HG02870 (cell line): ENCODE results near the gene GINM1.
A peak's percentile ranks its signal among the peaks of the same experiment; 100 is the strongest.

Experiments
- ATAC-seq: cut with Tn5 transposase; IDR thresholded peaks from one replicate; pipeline ENCODE4 v1.9.1; 2021; ENCODE audit warnings: mild to moderate bottlenecking, moderate library complexity; ENCODE audit not compliant: unreplicated experiment

The GINM1 gene

DNA sequence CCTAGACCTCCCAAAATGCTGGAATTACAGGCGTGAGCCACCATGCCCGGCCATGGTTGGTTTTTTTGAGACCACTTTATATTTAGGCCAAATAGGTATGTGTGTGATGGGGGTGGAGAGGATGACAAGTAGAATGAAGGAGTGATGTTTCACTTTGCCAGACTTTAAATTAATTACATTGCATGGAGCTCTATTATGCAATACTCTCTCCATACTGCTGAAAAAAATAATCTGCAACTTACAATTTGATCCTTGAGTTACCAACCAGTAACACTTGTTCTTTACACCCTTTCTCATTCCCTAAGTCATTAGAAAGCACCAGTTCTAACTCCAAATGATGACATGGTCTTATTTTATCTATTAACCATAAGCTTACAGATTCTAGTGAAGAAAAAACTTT, 26.8 kb downstream of the GINM1 start:
- no peak for ATAC-seq

DNA sequence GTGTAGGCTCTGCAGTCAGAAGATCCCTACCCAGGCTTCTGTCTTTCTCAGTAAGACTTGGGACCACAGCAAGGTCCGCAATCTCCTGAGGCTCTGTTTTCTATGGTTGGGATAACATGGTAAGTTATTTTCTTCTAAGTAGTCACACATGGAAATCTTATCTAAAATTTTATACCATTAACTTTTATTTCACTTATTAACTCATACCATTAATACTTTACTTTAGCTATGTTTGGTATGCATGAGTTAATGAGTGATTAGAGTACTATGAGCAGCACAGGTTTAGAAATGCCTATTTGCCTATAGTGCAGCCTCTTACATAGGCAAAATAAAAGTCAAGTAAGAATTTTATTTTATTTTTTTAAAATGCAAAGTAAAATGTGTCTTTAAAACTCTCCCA, 27.2 kb downstream of the GINM1 start:
- no peak for ATAC-seq

DNA sequence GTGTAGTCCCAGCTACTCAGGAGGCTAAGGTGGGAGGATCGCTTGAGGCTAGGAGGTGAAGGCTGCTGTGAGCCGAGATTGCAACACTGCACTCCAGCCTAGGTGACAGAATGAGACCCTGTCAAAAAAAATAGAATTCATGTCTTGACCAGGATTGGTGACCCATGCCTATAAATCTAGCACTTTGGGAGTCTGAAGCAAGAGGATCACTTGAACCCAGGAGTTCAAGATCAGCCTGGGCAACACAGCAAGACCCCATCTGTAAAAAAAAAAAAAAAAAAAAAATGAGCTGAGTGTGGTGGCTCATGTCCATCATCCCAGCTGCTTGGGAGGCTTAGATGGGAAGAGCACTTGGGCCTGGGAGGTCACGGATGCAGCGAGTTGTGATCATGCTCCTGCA, 34.3 kb downstream of the GINM1 start:
- ATAC-seq: no peak

DNA sequence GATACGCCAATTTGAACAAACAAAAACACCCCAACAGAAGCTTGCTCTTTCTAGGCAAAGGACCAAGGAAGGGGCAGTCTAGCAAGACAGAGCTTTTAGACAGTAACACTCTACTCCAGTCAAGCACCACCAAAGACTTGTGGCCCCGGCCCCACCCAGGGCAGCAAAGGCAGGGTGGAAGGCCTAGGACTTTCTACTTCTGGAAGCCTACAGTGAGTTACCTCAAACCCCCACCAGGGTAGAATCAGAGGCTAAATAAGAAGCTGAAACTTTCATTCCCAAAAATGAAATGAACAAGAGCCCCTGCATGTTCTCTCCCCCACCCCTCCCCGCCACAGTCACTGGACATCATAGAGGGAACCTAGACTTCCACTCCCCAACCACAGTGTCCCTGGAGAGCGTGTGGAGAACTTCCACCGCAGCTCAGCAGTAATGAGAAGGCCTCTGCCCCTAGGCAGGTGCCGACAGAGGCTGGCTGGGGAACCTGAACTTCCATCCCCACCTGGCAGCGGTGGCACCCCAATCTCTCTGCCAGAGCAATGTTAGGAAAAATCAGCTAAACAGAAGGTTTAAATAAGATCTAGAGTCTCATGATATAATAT, 42.3 kb downstream of the GINM1 start:
- ATAC-seq: no peak

DNA sequence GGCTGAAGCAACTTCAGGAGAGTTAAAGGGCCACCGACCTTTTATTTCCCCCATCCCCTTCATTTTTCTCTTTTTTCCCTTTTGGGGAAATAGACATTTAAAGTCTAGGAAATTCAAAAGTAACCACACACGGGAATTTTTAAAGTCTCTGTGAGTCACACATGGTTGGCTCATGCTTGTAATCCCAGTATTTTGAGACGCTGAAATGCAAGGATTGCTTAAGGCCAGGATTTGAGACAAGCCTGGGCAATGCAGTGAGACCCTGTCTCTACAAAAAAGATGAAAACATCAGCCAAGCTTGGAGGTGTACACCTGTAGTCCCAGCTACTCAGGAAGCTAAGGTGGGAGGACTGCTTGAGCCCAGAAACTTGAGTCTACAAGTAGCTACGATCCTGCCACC, 48.2 kb downstream of the GINM1 start:
- ATAC-seq: no peak

DNA sequence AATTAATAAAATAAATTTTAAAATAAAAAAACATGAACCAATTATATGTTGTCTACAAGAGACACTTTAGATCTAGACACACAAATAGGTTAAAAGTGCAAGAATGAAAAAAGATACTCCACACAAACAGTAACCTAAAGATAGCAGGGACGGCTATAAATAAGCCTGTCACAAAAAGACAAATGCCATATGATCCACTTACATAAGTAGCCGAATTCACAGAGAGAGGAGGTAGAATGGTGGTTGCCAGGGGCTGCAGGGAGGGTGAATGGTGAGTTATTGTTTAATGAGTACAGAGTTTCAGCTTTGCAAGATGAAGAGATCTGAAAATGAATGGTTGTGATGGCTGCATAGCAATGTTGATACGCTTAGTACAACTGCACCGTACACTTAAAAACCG, 49.6 kb downstream of the GINM1 start:
- no peak for ATAC-seq

DNA sequence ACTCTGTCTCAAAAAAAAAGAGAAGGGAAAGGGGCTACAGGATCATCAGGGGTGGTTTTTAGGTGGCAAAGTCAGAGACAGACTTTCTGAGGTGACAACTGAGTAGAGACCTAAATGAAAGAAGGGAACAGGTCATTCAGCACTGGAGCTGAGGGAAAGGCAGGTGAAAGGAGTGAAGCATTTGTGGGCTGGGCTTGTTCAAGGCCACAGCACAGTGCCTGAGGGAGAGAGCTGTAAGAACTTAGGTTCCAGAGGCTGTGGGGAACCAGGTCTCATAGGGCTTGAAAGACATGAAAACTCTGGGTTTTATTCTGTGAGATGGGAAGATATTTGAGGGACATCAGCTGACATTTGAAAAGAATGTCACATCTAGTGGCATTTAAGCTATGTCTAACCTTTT, 61.5 kb downstream of the GINM1 start:
- ATAC-seq: no peak

DNA sequence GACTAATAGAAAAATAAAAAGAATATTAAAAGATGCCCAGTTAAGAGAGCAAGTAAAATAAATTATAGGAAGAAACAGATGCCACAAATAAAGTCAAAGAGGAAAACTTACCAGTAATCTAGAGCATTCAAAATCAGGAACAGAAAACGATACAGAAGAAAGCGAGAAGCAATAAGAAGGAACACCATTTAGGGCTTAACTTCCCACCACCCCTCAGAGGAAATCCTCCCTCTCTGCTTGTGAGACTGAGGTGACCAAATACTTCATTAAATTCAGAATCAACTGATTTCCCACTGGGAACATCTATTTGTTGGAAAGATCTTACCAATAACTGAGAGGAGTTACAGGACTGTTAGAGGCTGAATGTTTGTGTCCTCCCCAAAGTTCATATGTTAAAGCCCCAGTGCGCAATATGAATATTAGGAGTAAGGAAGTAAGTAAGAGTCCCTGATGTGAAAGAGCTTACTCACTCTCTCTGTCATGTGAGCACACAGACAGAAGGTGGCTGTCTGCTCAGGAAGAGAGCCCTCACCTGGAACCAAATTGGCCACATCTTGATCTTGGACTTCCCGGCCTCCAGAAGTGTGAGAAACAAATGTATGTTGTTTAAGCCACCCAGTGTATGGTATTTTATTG, 62.8 kb downstream of the GINM1 start:
- ATAC-seq: peak; percentile 88

DNA sequence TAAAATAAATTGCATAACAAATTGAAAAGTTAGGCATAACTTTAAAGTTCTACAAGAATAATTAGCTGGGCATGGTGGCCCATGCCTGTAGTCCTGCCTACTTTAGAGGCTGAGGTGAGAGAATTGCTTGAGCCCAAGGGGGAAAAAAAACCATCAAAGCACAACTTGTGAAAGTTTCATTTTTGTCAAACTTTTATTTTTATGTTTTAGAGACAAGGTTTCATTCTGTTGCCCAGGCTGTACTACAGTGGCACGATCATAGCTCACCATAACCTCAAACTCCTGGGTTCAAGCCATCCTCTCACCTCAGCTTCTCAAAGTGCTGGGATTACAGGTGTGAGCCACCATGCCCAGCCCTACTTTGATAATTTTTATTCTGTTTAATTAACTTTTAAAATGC, 68.1 kb downstream of the GINM1 start:
- ATAC-seq: no peak

DNA sequence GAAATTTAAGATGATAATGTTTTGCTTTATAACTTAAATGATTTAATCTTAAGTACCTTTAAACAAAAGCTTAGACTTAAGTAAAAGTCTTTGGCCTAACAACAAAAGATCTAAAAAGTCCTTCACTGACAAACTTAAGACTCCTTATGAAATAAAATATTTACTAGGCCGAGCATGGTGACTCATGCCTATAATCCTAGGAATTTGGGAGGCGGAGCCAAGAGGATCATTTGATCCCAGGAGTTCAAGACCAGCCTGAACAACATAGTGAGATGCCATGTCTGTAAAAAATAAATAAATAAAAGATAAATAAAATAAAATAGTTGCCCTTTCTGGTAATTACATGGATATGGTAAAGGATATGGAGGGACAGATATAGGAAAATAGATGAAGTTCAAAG, 69.9 kb downstream of the GINM1 start:
- ATAC-seq: no peak
